Gastroesophageal sphincter (tissue), 3 donors: ENCODE results near the gene ADD1.

Experiments used
- EP300 ChIP-seq: sonication (generic); formaldehyde crosslinking; IDR thresholded peaks from one replicate; pipeline ENCODE4 v1.6.1; 2017; ENCODE audit warnings: antibody characterized with exemption, mild to moderate bottlenecking
- TF ChIP-seq, protein P1 (sequence below), 4 experiments: fragments of 200-600 bp in 2 of 4; fragments of 450-650 bp in 2 of 4; sonication (generic) in 1 of 4; IDR thresholded peaks; one replicate each; pipeline ENCODE4 v1.5.1; 2017 to 2019; ENCODE audit warnings: antibody characterized with exemption in 4 of 4, mild to moderate bottlenecking in 2 of 4, moderate library complexity in 2 of 4

DNA sequence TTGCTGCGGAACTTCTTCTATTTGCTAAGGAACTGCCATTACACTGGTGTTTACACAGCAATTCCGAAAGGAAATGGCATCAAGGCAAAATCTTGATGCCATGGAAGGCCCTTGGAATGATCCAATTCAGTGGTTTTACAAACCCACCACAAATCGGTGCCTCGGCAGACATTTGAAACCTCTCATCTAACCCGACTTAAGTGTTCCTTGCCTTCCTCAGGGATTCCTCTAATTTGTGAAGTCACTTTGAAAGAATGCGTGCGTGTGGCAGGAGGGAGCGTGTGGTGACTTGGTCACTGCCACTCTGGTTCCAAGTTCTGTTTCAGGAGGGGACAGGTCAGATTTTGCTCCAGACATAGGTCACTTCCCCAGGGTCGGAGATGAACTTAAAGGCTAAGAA, 114.8 kb downstream of the ADD1 start:
- TF ChIP-seq, protein P1, sequence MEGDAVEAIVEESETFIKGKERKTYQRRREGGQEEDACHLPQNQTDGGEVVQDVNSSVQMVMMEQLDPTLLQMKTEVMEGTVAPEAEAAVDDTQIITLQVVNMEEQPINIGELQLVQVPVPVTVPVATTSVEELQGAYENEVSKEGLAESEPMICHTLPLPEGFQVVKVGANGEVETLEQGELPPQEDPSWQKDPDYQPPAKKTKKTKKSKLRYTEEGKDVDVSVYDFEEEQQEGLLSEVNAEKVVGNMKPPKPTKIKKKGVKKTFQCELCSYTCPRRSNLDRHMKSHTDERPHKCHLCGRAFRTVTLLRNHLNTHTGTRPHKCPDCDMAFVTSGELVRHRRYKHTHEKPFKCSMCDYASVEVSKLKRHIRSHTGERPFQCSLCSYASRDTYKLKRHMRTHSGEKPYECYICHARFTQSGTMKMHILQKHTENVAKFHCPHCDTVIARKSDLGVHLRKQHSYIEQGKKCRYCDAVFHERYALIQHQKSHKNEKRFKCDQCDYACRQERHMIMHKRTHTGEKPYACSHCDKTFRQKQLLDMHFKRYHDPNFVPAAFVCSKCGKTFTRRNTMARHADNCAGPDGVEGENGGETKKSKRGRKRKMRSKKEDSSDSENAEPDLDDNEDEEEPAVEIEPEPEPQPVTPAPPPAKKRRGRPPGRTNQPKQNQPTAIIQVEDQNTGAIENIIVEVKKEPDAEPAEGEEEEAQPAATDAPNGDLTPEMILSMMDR (IDR thresholded peaks at IDR 0.05): no peak
- TF ChIP-seq EP300: no peak
